ENCODE data around the gene DRD4. TPM values are rescaled to one million over a fixed set of nuclear protein-coding genes. Genes with fewer than 3 reads are reported as not detected.

DRD4 gene
- polyA plus RNA-seq, 1 donor (not counting 4 experiments of a cell fraction or from before 2014, with no cell fraction given), result not detected

- Histone ChIP-seq H4K20me1 (ENCODE audit: control insufficient read depth, extremely low read depth, insufficient read depth, low read length) (peaks cover 4% of the 10 kb centered on the region), H3K9me3 (ENCODE audit: control insufficient read depth, low read depth, low read length) (no peaks in the 10 kb centered on the region), H3K79me2 (ENCODE audit: control insufficient read depth, insufficient read depth, low read length) (no peaks in the 10 kb centered on the region), H2AFZ (ENCODE audit: control insufficient read depth, low read length) (no peak overlapping the region), H3K4me3 (ENCODE audit: control insufficient read depth in 2 of 3, extremely low read depth in 1 of 3, insufficient read depth in 2 of 3, low read depth in 1 of 3, low read length in 3 of 3) (no peak overlapping the region), H3K36me3 (ENCODE audit: control insufficient read depth in 2 of 2, extremely low read depth in 1 of 2, insufficient read depth in 2 of 2, low read length in 2 of 2) (peaks cover 55 to 72% of the 10 kb centered on the region in 2 experiments), H3K4me1 (ENCODE audit: control insufficient read depth, extremely low read depth, insufficient read depth, low read length) (peaks cover 13% of the 10 kb centered on the region), H3K9me1 (ENCODE audit: control insufficient read depth, extremely low read depth, insufficient read depth, low read length) (no peaks in the 10 kb centered on the region), H3K4me2 (ENCODE audit: control insufficient read depth, extremely low read depth, insufficient read depth, low read depth, low read length) (no peak overlapping the region), H3K9ac (ENCODE audit: control insufficient read depth, extremely low read depth, insufficient read depth, low read length) (no peak overlapping the region), H3K27ac (ENCODE audit: control insufficient read depth, insufficient read depth, low read length) (no peak overlapping the region), H3K27me3 (ENCODE audit: control insufficient read depth, extremely low read depth, insufficient read depth, low read length) (no peaks in the 10 kb centered on the region)
- TF ChIP-seq EZH2 (IDR thresholded peaks at IDR 0.05; ENCODE audit: low read length), result no peak
- TF ChIP-seq CTCF (optimal IDR thresholded peaks at IDR 0.05 in 1 of 3, IDR thresholded peaks at IDR 0.05 in 1 of 3, conservative IDR thresholded peaks at IDR 0.05 in 1 of 3; ENCODE audit: extremely low read depth in 1 of 3, insufficient read depth in 2 of 3, low read length in 3 of 3), result no peak
- dilution Hi-C loops (cut with MboI; ENCODE audit: extremely low pct_ligation_motif_present, low sequenced_read_pairs), result no loop called here
- FAIRE-seq (no peak), DNase-seq (ENCODE audit: low read depth, low spot score) (no peak)
These were observed 29.9 kb upstream of the DRD4 start for GRCh38 chr11:607020-607780.

DNA sequence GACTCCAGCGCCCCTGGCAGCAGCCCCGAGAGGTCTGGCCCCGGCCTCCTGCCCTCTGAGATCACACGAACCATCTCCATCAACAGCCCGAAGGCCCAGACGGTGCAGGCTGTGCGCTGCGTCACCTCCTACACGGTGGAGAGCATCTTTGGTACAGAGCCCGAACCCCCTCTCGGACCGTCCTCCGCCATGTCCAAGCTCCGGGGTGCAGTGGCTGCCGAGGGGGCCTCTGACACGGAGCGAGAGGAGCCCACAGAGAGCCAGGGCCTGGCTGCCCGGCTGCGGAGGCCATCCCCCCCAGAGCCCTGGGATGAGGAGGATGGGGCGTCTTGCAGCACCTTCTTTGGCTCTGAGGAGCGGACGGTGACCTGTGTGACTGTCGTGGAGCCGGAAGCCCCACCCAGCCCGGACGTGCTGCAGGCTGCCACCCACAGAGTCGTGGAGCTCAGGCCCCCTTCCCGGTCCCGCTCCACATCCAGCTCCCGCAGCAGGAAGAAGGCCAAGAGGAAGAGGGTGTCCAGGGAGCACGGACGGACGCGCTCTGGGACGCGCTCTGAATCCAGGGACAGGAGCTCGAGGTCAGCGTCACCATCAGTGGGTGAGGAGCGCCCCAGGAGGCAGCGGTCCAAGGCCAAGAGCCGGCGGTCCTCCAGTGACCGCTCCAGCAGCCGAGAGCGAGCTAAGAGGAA, 29.0 kb upstream of the DRD4 start:
- Histone ChIP-seq H3K36me3 (ENCODE audit: control insufficient read depth in 2 of 2, extremely low read depth in 1 of 2, insufficient read depth in 2 of 2, low read length in 2 of 2) (peaks cover 59 to 73% of the 10 kb centered on the region in 2 experiments), H2AFZ (ENCODE audit: control insufficient read depth, low read length) (no peak overlapping the region), H3K4me1 (ENCODE audit: control insufficient read depth, extremely low read depth, insufficient read depth, low read length) (peaks cover 21% of the 10 kb centered on the region), H3K4me2 (ENCODE audit: control insufficient read depth, extremely low read depth, insufficient read depth, low read depth, low read length) (no peak overlapping the region), H3K79me2 (ENCODE audit: control insufficient read depth, insufficient read depth, low read length) (no peaks in the 10 kb centered on the region), H3K9ac (ENCODE audit: control insufficient read depth, extremely low read depth, insufficient read depth, low read length) (no peak overlapping the region), H4K20me1 (ENCODE audit: control insufficient read depth, extremely low read depth, insufficient read depth, low read length) (peaks cover 13% of the 10 kb centered on the region), H3K9me3 (ENCODE audit: control insufficient read depth, low read depth, low read length) (no peaks in the 10 kb centered on the region), H3K27ac (ENCODE audit: control insufficient read depth, insufficient read depth, low read length) (no peak overlapping the region), H3K27me3 (ENCODE audit: control insufficient read depth, extremely low read depth, insufficient read depth, low read length) (no peaks in the 10 kb centered on the region), H3K9me1 (ENCODE audit: control insufficient read depth, extremely low read depth, insufficient read depth, low read length) (no peaks in the 10 kb centered on the region), H3K4me3 (ENCODE audit: control insufficient read depth in 2 of 3, extremely low read depth in 1 of 3, insufficient read depth in 2 of 3, low read depth in 1 of 3, low read length in 3 of 3) (no peak overlapping the region)
- TF ChIP-seq CTCF (optimal IDR thresholded peaks at IDR 0.05 in 1 of 3, IDR thresholded peaks at IDR 0.05 in 1 of 3, conservative IDR thresholded peaks at IDR 0.05 in 1 of 3; ENCODE audit: extremely low read depth in 1 of 3, insufficient read depth in 2 of 3, low read length in 3 of 3) (no peak), EZH2 (IDR thresholded peaks at IDR 0.05; ENCODE audit: low read length) (no peak)
- DNase-seq (ENCODE audit: low read depth, low spot score), result no peak
- no peak for FAIRE-seq
- dilution Hi-C loops (cut with MboI; ENCODE audit: extremely low pct_ligation_motif_present, low sequenced_read_pairs), result no loop called here
